Keratinocyte (primary cell): ENCODE measurements around the gene CYB5R4.

Experiments used
- CTCF ChIP-seq, 3 experiments: IDR thresholded peaks in 1 of 3; conservative IDR thresholded peaks in 1 of 3; optimal IDR thresholded peaks in 1 of 3; 2 replicates in 2 of 3; 3 replicates in 1 of 3; pipeline versions ENCODE3 to v1.5.1; 2011; ENCODE audit warnings: low read length in 3 of 3, mild to moderate bottlenecking in 3 of 3, moderate library complexity in 2 of 3, control low read depth in 1 of 3, inconsistent platforms in 1 of 3; ENCODE audit not compliant: insufficient read depth in 2 of 3; ENCODE audit errors: extremely low read depth in 1 of 3
- EZH2 ChIP-seq: IDR thresholded peaks from one replicate; pipeline ENCODE4 v1.6.1; 2012; ENCODE audit warnings: inconsistent platforms, mild to moderate bottlenecking, low read length, moderate library complexity

GRCh38 chr6:84002226-84002625 is 142.7 kb downstream of the CYB5R4 start:
- TF ChIP-seq EZH2 (no peak), CTCF (optimal IDR thresholded peaks at IDR 0.05 in 1 of 3, IDR thresholded peaks at IDR 0.05 in 1 of 3, conservative IDR thresholded peaks at IDR 0.05 in 1 of 3; ENCODE audit: extremely low read depth in 1 of 3, insufficient read depth in 2 of 3, low read length in 3 of 3) (no peak)
